Ascending aorta (tissue), 2 donors: ENCODE data around the gene PYGO1. TPM values are rescaled to one million over a fixed set of nuclear protein-coding genes. Genes with fewer than 3 reads are reported as not detected.
"Not testable (repeated sequence)": the region's sequence is repeated elsewhere in the genome, so short reads cannot be mapped to it uniquely, and the experiment has no call there.

Experiments used
- DNase-seq, 2 donors: peaks; one replicate each; pipeline ENCODE4 v3.0.0-alpha.2; 2019; ENCODE audit warnings: low spot score in 2 of 2
- H3K27ac ChIP-seq, 2 donors: fragments of 200-600 bp; sonication (generic); one replicate each; pipeline ENCODE4 v1.5.1; 2016 to 2017; ENCODE audit warnings: mild to moderate bottlenecking in 1 of 2
- H3K27me3 ChIP-seq: fragments of 200-600 bp; sonication (generic); one replicate; pipeline ENCODE4 v1.5.1; 2017
- H3K36me3 ChIP-seq, 2 donors: fragments of 200-600 bp; sonication (generic); one replicate each; pipeline ENCODE4 v1.5.1; 2016
- H3K4me1 ChIP-seq, 2 donors: fragments of 200-600 bp; sonication (generic); one replicate each; pipeline ENCODE4 v1.5.1; 2016 to 2017; ENCODE audit warnings: mild to moderate bottlenecking in 1 of 2
- H3K4me3 ChIP-seq, 2 donors: fragments of 200-600 bp; sonication (generic); one replicate each; pipeline ENCODE4 v1.5.1; 2016 to 2017; ENCODE audit warnings: mild to moderate bottlenecking in 1 of 2
- H3K9me3 ChIP-seq, 2 donors: fragments of 200-600 bp; sonication (generic); one replicate each; pipeline ENCODE4 v1.5.1; 2016
- CTCF ChIP-seq, 3 experiments: fragments of 200-600 bp in 2 of 3; fragments of 450-650 bp in 1 of 3; sonication (generic) in 2 of 3; IDR thresholded peaks; one replicate each; pipeline ENCODE4 v1.5.1; 2016 to 2019; ENCODE audit warnings: antibody characterized with exemption in 3 of 3, mild to moderate bottlenecking in 1 of 3, moderate library complexity in 1 of 3
- intact Hi-C: fragments of 100-400 bp; cut with DNase I; formaldehyde crosslinking; loops from one replicate; pipeline ENCODE4 v1.15.1; 2023
- total RNA-seq: library from RNA; depleted of rRNA; stranded (reverse); fragments of >200 nt; gene quantifications from one replicate; pipeline ENCODE4 v1.1.0, GENCODE V29; 2016

The PYGO1 gene
- total RNA-seq, 1 donor from 2014 or later: 7.1 TPM

- no peak for DNase-seq
- H3K9me3 ChIP-seq: no peaks in the 10 kb centered on the region
- intact Hi-C loops: loop anchor here (5.0 to 10.0 kb wide), 2 partner anchors 88 to 140 kb away; partner anchors contain the start of genes CCPG1 and PIERCE2
- H3K4me1 ChIP-seq: peaks cover 0 to 4% of the 10 kb centered on the region in 2 donors
- no peak overlapping the region for H3K4me3 ChIP-seq
- no peak overlapping the region for H3K27ac ChIP-seq
- H3K36me3 ChIP-seq: no peaks in the 10 kb centered on the region
- no peaks in the 10 kb centered on the region for H3K27me3 ChIP-seq
- TF ChIP-seq CTCF (IDR thresholded peaks at IDR 0.05): no peak
Measured at GRCh38 chr15:55494931-55495330, 93.2 kb downstream of the PYGO1 start.

- H3K27me3 ChIP-seq, H3K9me3 ChIP-seq, intact Hi-C loops, H3K4me3 ChIP-seq, DNase-seq, H3K27ac ChIP-seq, H3K4me1 ChIP-seq, H3K36me3 ChIP-seq: not testable (repeated sequence)
Measured at GRCh38 chr15:55488952-55489600, 99.1 kb downstream of the PYGO1 start.

Other genes with a start within 250 kb of the PYGO1 start
- gene CCPG1, start 180.0 kb downstream of the PYGO1 start, total RNA-seq: 44.5 TPM
- not detected for gene PIERCE2, start 179.8 kb downstream of the PYGO1 start, total RNA-seq
- gene DNAAF4, start 80.1 kb downstream of the PYGO1 start, total RNA-seq: not detected
- gene PRTG, start 154.8 kb upstream of the PYGO1 start, total RNA-seq: 0.21 TPM